HepG2 (cell line): Measurements from ENCODE around the gene TUBA4B. TPM values are rescaled to one million over a fixed set of nuclear protein-coding genes. Genes with fewer than 3 reads are reported as not detected.
A peak's percentile ranks its signal among the peaks of the same experiment; 100 is the strongest.

Experiments used
- ATF6 ChIP-seq: sonication (generic); formaldehyde crosslinking; conservative IDR thresholded peaks from 2 replicates; pipeline ENCODE4 v1.4.0; 2020; ENCODE audit warnings: missing genetic modification reagents
- CENPX ChIP-seq: sonication (generic); formaldehyde crosslinking; IDR thresholded peaks from 2 replicates; pipeline ENCODE4 v1.9.0; 2021; ENCODE audit warnings: mild to moderate bottlenecking, missing genetic modification reagents, moderate library complexity
- CTCF ChIP-seq: sonication (generic); formaldehyde crosslinking; IDR thresholded peaks from 2 replicates; pipeline ENCODE4 v1.5.0; 2020; ENCODE audit warnings: mild to moderate bottlenecking, missing genetic modification reagents, moderate library complexity
- ELK4 ChIP-seq: sonication (generic); formaldehyde crosslinking; IDR thresholded peaks from 2 replicates; pipeline ENCODE4 v1.9.0; 2021; ENCODE audit warnings: missing genetic modification reagents, borderline replicate concordance
- KDM3A ChIP-seq: IDR thresholded peaks from 2 replicates; pipeline ENCODE4 v1.6.1; 2018; ENCODE audit warnings: low read depth, missing compliant biosample characterization
- MAFF ChIP-seq: IDR thresholded peaks from 2 replicates; pipeline ENCODE4 v1.6.1; 2011; ENCODE audit warnings: low read depth, low read length, improper control_type of control experiment
- PRDM4 ChIP-seq: sonication (generic); formaldehyde crosslinking; IDR thresholded peaks from 2 replicates; pipeline ENCODE4 v1.9.0; 2021; ENCODE audit warnings: missing genetic modification reagents, borderline replicate concordance
- REPIN1 ChIP-seq: sonication (generic); formaldehyde crosslinking; IDR thresholded peaks from 2 replicates; pipeline ENCODE4 v1.8.0; 2022; ENCODE audit warnings: missing genetic modification reagents, low read depth, mild to moderate bottlenecking, borderline replicate concordance
- RORA ChIP-seq: sonication (generic); formaldehyde crosslinking; IDR thresholded peaks from 2 replicates; pipeline ENCODE4 v1.5.0; 2020; ENCODE audit warnings: mild to moderate bottlenecking, missing genetic modification reagents, moderate library complexity
- TCF7L2 ChIP-seq: IDR thresholded peaks from 2 replicates; pipeline ENCODE4 v1.6.1; 2011; ENCODE audit warnings: mild to moderate bottlenecking, low read depth, low read length, moderate library complexity
- ZBTB44 ChIP-seq: sonication (generic); formaldehyde crosslinking; IDR thresholded peaks from 2 replicates; pipeline ENCODE4 v1.4.0; 2020; ENCODE audit warnings: missing genetic modification reagents
- ZFAT ChIP-seq: sonication (generic); formaldehyde crosslinking; conservative IDR thresholded peaks from 2 replicates; pipeline ENCODE4 v1.8.1; 2023; ENCODE audit warnings: missing genetic modification reagents, inconsistent platforms
- ZNF20 ChIP-seq: sonication (generic); formaldehyde crosslinking; IDR thresholded peaks from 2 replicates; pipeline ENCODE4 v1.4.0; 2020; ENCODE audit warnings: mild to moderate bottlenecking, moderate library complexity, missing genetic modification reagents
- ZNF44 ChIP-seq: sonication (generic); formaldehyde crosslinking; IDR thresholded peaks from 2 replicates; pipeline ENCODE4 v1.5.1; 2020; ENCODE audit warnings: mild to moderate bottlenecking, missing genetic modification reagents
- ZNF441 ChIP-seq: sonication (generic); formaldehyde crosslinking; IDR thresholded peaks from 2 replicates; pipeline ENCODE4 v1.7.0; 2021; ENCODE audit warnings: missing genetic modification reagents, borderline replicate concordance
- ZNF512 ChIP-seq: sonication (generic); formaldehyde crosslinking; IDR thresholded peaks from 2 replicates; pipeline ENCODE4 v1.4.0; 2020; ENCODE audit warnings: mild to moderate bottlenecking, missing genetic modification reagents
- ZNF670 ChIP-seq: sonication (generic); formaldehyde crosslinking; IDR thresholded peaks from 2 replicates; pipeline ENCODE4 v1.8.0; 2022; ENCODE audit warnings: mild to moderate bottlenecking, missing genetic modification reagents, borderline replicate concordance
- ZNF891 ChIP-seq: sonication (generic); formaldehyde crosslinking; IDR thresholded peaks from 2 replicates; pipeline ENCODE4 v1.5.0; 2020; ENCODE audit warnings: mild to moderate bottlenecking, missing genetic modification reagents
- polyA plus RNA-seq, 8 experiments: library from polyadenylated mRNA; depleted of rRNA in 3 of 8; stranded (reverse) in 7 of 8; unstranded in 1 of 8; fragments of >200 nt; fragmentation: Illumina TruSeq in 4 of 8; extraction: Trizol in 4 of 8; gene quantifications; 2 replicates each; pipeline versions ENCODE4 v1.2.1 to v1.2.3, GENCODE V29; 2011 to 2016; ENCODE audit warnings: low read depth in 4 of 8, missing spikeins in 1 of 8, mixed read lengths in 1 of 8; ENCODE audit not compliant: insufficient read depth in 1 of 8
- total RNA-seq, 5 experiments: library from RNA; depleted of rRNA; stranded (reverse); fragments of >200 nt; fragmentation: Illumina TruSeq; extraction: Trizol; gene quantifications; 2 replicates each; pipeline ENCODE4 v1.2.3, GENCODE V29; 2016; ENCODE audit warnings: low read depth in 1 of 5

The TUBA4B gene
- total and polyA plus RNA-seq, 2 of the 13 experiments (the other 11 are each of a cell fraction or from before 2014, with no cell fraction given) = 0.18 to 0.22 TPM

- 0 out of 2 replicates have a peak, but pooled peaks have one; percentile 63 for TF ChIP-seq KDM3A (CRISPR knock-in tag)
- TF ChIP-seq ZNF441 (CRISPR knock-in tag) = peak; percentile 88
- TF ChIP-seq ZNF512 (CRISPR knock-in tag) = no peak
- TF ChIP-seq CENPX (CRISPR knock-in tag) = no peak
- TF ChIP-seq CTCF (CRISPR knock-in tag) = peak; percentile 9; the same call in 1 of the 2 replicates
- TF ChIP-seq RORA (CRISPR knock-in tag) = no peak
- TF ChIP-seq ELK4 (CRISPR knock-in tag) = no peak
- peak; percentile 59 for TF ChIP-seq REPIN1 (CRISPR knock-in tag)
- TF ChIP-seq ZNF670 (CRISPR knock-in tag) = peak; percentile 95
- peak; percentile 92 for TF ChIP-seq ZNF891
- no peak for TF ChIP-seq ZNF20 (CRISPR knock-in tag)
- TF ChIP-seq TCF7L2 = no peak
- TF ChIP-seq ZNF44 (CRISPR knock-in tag) = peak; percentile 94
- no peak; the same call in 1 of the 2 replicates for TF ChIP-seq ATF6 (CRISPR knock-in tag)
- 0 out of 2 replicates have a peak, but pooled peaks have one; percentile 0 for TF ChIP-seq MAFF
- TF ChIP-seq ZBTB44 = no peak
- TF ChIP-seq PRDM4 (CRISPR knock-in tag) = no peak
- TF ChIP-seq ZFAT (CRISPR knock-in tag) = no peak
These were observed 23.6 kb upstream of the TUBA4B start, which contains the start of the genes ANKZF1 and ATG9A (continued) for GRCh38 chr2:219229305-219230058.
